ENCODE results near the gene CXorf58. TPM values are rescaled to one million over a fixed set of nuclear protein-coding genes. Genes with fewer than 3 reads are reported as not detected.

Gene CXorf58
- total and polyA plus RNA-seq, 9 of the 15 experiments (the other 6 are each of a cell fraction or from before 2014, with no cell fraction given): 0.10 to 0.27 (median 0.16) TPM; not detected in 3

DNA sequence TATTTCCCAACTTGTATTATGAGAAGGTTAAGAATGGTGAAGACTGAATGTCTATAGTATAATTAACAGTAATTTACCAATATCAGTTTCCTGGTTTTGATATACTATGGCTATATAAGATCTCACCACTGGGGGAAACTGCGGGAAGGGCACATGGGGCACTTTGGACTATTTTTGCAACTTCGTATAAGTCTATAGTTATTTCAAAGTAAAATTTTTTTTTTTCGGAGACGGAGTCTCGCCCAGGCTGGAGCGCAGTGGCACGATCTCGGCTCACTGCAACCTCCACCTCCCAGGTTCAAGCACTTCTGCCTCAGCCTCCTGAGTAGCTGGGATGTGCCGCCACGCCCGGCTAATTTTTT, 46.1 kb downstream of the CXorf58 start (continued):
- TF ChIP-seq, protein P1, sequence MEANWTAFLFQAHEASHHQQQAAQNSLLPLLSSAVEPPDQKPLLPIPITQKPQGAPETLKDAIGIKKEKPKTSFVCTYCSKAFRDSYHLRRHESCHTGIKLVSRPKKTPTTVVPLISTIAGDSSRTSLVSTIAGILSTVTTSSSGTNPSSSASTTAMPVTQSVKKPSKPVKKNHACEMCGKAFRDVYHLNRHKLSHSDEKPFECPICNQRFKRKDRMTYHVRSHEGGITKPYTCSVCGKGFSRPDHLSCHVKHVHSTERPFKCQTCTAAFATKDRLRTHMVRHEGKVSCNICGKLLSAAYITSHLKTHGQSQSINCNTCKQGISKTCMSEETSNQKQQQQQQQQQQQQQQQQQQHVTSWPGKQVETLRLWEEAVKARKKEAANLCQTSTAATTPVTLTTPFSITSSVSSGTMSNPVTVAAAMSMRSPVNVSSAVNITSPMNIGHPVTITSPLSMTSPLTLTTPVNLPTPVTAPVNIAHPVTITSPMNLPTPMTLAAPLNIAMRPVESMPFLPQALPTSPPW (CRISPR knock-in tag; IDR thresholded peaks at IDR 0.05): peak; percentile 14; the same call in 1 of the 2 replicates
- TF ChIP-seq ZKSCAN8 (CRISPR knock-in tag; IDR thresholded peaks at IDR 0.05): 0 out of 2 replicates have a peak, but pooled peaks have one; percentile 40
- TF ChIP-seq MED1 (CRISPR knock-in tag; IDR thresholded peaks at IDR 0.05; ENCODE audit: borderline replicate concordance): no peak

DNA sequence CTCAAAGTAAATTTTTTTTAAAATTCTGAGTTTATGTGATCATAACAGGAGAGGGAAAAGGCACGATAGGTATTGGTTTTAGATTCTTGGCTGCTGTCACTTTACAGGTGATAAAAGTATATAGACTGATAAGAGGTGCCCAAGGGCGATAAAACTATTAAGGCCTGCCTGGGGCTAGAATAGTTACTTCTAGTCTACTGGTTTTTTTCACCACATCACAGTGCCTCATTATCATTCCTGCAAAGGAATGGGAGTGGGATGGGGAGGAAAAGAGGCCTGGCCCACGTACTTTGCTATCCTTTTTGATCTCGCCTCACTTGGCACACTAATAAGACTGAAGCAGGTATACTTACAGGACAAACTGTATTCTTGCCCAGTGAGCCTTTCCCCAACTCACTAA, 46.6 kb downstream of the CXorf58 start:
- no peaks in the 10 kb centered on the region for H3K36me3 ChIP-seq (ENCODE audit: control insufficient read depth, insufficient read depth, low read length)
- 43% methylated on average over 4 of the region's 4 CpGs for WGBS (ENCODE audit: insufficient coverage, low coverage, missing lambda C conversion rate)
- H3K9me3 ChIP-seq (replicated peaks; ENCODE audit: control insufficient read depth, insufficient read depth, low read depth, low read length): no peaks in the 10 kb centered on the region
- in situ Hi-C loops (cut with MboI): no loop called here
- H4K20me1 ChIP-seq (replicated peaks; ENCODE audit: control insufficient read depth, insufficient read depth, low read length): no peaks in the 10 kb centered on the region
- FAIRE-seq (no peak), ATAC-seq (no peak; the same call in 2 of the 3 replicates), DNase-seq (ENCODE audit: extremely low read depth in 1 of 4, low spot score in 3 of 4) (peak in 1 of 4 experiments; percentile 12)
- H3K9ac ChIP-seq (ENCODE audit: insufficient read depth in 1 of 2, low read depth in 2 of 2, low read length in 2 of 2): peak overlapping the region in 1 of 2 experiments; percentile 84; a peak in 2 of 4 replicates
- intact Hi-C loops (cut with micrococcal nuclease): loop anchor here (5.0 kb wide), 1 partner anchor 47 kb away; the partner anchor contains the start of genes APOO and CXorf58
- peak overlapping the region; percentile 86 for H3K27ac ChIP-seq (ENCODE audit: extremely low read depth, low read depth, low read length)
- no TSS peak for BruUV-seq (replicated peaks)
- CTCF ChIA-PET (ENCODE audit: low intra/inter-chr PET ratio): interaction anchor here (0.6 kb wide), 1 partner anchor 365 kb away, joined by 3 read pairs; no protein-coding TSS in a partner anchor
- POLR2A ChIA-PET: no interaction called here
- peak overlapping the region; percentile 88 for H2AFZ ChIP-seq (ENCODE audit: low read depth, low read length)
- peak overlapping the region; percentile 82 for H3K4me2 ChIP-seq (ENCODE audit: insufficient read depth, low read length)
- H3K4me3 ChIP-seq: no peak overlapping the region
- H3K4me1 ChIP-seq (replicated peaks in 1 of 2; ENCODE audit: control insufficient read depth in 2 of 2, insufficient read depth in 2 of 2, low read length in 2 of 2): peaks cover 3% of the 10 kb centered on the region in 2 experiments; a peak in 2 of 5 replicates
- H3K9me1 ChIP-seq (ENCODE audit: control insufficient read depth, insufficient read depth, low read length): no peaks in the 10 kb centered on the region
- H3K79me2 ChIP-seq (ENCODE audit: control insufficient read depth, insufficient read depth, low read length): peaks cover 2% of the 10 kb centered on the region; the same call in 1 of the 3 replicates
- no peaks in the 10 kb centered on the region for H3K27me3 ChIP-seq (ENCODE audit: control insufficient read depth in 2 of 2, insufficient read depth in 2 of 2, low read length in 2 of 2)
- TF ChIP-seq, protein P2, sequence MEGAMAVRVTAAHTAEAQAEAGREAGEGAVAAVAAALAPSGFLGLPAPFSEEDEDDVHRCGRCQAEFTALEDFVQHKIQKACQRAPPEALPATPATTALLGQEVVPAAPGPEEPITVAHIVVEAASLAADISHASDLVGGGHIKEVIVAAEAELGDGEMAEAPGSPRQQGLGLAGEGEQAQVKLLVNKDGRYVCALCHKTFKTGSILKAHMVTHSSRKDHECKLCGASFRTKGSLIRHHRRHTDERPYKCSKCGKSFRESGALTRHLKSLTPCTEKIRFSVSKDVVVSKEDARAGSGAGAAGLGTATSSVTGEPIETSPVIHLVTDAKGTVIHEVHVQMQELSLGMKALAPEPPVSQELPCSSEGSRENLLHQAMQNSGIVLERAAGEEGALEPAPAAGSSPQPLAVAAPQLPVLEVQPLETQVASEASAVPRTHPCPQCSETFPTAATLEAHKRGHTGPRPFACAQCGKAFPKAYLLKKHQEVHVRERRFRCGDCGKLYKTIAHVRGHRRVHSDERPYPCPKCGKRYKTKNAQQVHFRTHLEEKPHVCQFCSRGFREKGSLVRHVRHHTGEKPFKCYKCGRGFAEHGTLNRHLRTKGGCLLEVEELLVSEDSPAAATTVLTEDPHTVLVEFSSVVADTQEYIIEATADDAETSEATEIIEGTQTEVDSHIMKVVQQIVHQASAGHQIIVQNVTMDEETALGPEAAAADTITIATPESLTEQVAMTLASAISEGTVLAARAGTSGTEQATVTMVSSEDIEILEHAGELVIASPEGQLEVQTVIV (CRISPR knock-in tag; IDR thresholded peaks at IDR 0.05; ENCODE audit: borderline replicate concordance): no peak
- TF ChIP-seq TBP (optimal IDR thresholded peaks at IDR 0.05; ENCODE audit: low read depth, low read length): no peak
- TF ChIP-seq, protein P3, sequence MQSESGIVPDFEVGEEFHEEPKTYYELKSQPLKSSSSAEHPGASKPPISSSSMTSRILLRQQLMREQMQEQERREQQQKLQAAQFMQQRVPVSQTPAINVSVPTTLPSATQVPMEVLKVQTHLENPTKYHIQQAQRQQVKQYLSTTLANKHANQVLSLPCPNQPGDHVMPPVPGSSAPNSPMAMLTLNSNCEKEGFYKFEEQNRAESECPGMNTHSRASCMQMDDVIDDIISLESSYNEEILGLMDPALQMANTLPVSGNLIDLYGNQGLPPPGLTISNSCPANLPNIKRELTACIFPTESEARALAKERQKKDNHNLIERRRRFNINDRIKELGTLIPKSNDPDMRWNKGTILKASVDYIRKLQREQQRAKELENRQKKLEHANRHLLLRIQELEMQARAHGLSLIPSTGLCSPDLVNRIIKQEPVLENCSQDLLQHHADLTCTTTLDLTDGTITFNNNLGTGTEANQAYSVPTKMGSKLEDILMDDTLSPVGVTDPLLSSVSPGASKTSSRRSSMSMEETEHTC (IDR thresholded peaks at IDR 0.05): no peak
- no peak for TF ChIP-seq SNRNP70 (optimal IDR thresholded peaks at IDR 0.05; ENCODE audit: low read depth, low read length)
- TF ChIP-seq, protein P4, sequence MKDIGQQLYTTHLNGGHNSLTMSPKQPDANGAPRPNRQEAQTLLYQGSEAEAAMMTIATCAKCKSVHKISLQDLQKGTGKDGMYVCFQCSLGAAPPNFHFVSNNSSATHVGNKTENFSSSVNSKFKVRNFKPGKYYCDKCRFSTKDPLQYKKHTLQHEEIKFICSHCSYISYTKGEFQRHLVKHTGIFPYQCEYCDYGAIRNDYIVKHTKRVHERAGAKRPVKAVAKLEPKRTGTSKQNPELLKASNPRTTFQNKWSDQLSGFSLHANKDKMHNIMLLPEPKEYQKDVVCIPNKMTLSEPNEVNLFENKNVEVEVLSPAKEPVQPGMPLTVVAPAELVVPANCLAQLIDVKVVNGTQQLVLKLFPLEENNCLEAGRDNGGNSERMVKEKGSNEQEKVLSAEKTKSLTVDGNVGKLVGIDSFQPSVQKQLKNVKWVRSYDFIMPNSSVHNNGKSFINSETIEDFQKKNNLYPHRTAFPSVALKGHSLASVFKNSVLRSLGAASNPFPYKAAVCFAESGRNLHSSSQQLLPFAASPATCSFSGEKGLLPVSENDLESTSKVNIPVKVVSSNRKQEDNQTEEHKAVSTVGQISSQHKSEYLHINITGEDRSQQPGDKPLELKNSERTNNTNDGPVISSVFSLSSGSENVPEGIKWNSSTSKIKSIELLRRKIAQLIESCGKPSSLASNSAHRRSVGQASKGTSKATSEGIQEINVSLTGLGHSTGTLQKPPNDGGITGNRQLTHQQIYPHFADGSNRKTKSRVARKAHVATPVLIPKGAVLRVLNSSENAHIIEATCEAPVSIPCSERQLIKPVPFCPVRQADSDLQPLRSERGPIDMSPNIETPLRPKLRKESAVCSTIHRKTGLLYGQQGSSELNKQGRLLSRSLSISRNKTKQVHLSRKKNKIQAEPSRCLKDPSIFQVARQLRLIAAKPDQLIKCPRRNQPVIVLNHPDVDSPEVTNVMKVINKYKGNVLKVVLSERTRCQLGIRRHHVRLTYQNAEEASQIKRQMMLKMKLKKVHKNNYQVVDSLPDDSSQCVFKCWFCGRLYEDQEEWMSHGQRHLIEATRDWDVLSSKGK (CRISPR knock-in tag; IDR thresholded peaks at IDR 0.05): no peak
- TF ChIP-seq, protein P5, sequence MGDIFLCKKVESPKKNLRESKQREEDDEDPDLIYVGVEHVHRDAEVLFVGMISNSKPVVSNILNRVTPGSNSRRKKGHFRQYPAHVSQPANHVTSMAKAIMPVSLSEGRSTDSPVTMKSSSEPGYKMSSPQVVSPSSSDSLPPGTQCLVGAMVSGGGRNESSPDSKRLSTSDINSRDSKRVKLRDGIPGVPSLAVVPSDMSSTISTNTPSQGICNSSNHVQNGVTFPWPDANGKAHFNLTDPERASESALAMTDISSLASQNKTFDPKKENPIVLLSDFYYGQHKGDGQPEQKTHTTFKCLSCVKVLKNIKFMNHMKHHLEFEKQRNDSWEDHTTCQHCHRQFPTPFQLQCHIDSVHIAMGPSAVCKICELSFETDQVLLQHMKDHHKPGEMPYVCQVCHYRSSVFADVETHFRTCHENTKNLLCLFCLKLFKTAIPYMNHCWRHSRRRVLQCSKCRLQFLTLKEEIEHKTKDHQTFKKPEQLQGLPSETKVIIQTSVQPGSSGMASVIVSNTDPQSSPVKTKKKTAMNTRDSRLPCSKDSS (IDR thresholded peaks at IDR 0.05; ENCODE audit: low read depth, partially characterized antibody): no peak
